Fibroblast of villous mesenchyme (primary cell): Measurements from ENCODE around the gene ZBTB14. TPM values are rescaled to one million over a fixed set of nuclear protein-coding genes. Genes with fewer than 3 reads are reported as not detected.

Source experiments
- DNase-seq: peaks from one replicate; pipeline ENCODE4 v3.0.0-alpha.2; 2010; ENCODE audit warnings: low read depth
- H3K4me3 ChIP-seq: 2 replicates; pipeline ENCODE4 v1.5.1; 2011; ENCODE audit warnings: low read depth, mild to moderate bottlenecking, low read length
- total RNA-seq: library from RNA; depleted of rRNA; stranded (reverse); fragments of >200 nt; gene quantifications from 2 replicates; pipeline ENCODE4 v1.2.3, GENCODE V29; 2012
- TF ChIP-seq, protein P1 (sequence below): IDR thresholded peaks from 2 replicates; pipeline ENCODE4 v1.5.1; 2012; ENCODE audit warnings: low read depth, mild to moderate bottlenecking, low read length; ENCODE audit not compliant: insufficient read depth

ZBTB14 gene
- total RNA-seq, 1 donor: 14.2 TPM

DNA sequence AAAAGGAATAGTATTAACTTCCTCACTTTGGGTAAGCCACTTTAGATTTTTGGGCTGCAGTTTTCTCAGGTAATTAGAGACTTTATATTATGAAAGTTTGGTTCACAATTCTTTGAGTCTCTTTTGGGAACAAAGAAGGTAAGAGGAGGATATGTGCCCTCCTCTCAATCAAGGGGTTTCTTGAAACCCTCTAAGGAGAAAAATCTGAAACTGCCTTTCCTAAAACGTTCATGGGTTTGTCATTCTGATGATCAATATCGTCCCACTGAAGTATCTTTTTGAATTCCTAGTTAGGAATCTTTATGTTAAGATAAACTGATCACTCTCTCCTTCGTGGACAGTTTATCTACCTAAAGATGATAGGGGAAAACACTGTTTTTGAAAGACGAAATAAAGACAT lies 56.1 kb downstream of the ZBTB14 start:
- peak overlapping the region; percentile 90 for H3K4me3 ChIP-seq
- DNase-seq: no peak
- TF ChIP-seq, protein P1, sequence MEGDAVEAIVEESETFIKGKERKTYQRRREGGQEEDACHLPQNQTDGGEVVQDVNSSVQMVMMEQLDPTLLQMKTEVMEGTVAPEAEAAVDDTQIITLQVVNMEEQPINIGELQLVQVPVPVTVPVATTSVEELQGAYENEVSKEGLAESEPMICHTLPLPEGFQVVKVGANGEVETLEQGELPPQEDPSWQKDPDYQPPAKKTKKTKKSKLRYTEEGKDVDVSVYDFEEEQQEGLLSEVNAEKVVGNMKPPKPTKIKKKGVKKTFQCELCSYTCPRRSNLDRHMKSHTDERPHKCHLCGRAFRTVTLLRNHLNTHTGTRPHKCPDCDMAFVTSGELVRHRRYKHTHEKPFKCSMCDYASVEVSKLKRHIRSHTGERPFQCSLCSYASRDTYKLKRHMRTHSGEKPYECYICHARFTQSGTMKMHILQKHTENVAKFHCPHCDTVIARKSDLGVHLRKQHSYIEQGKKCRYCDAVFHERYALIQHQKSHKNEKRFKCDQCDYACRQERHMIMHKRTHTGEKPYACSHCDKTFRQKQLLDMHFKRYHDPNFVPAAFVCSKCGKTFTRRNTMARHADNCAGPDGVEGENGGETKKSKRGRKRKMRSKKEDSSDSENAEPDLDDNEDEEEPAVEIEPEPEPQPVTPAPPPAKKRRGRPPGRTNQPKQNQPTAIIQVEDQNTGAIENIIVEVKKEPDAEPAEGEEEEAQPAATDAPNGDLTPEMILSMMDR: no peak

Other genes with a start within 250 kb of the ZBTB14 start
- not detected in 2 replicates for gene AKAIN1, start 98.5 kb downstream of the ZBTB14 start, total RNA-seq
- 0.43 and 0.97 TPM in 2 replicates for gene EPB41L3, start 248.3 kb upstream of the ZBTB14 start, total RNA-seq